BJ (cell line): ENCODE data around the gene LRMDA. TPM values are rescaled to one million over a fixed set of nuclear protein-coding genes. Genes with fewer than 3 reads are reported as not detected.
"Not testable (repeated sequence)": the region's sequence is repeated elsewhere in the genome, so short reads cannot be mapped to it uniquely, and the experiment has no call there.

ENCODE experiments used
- CTCF ChIA-PET: fragments of 350-600 bp; formaldehyde crosslinking; extraction: SDS; loops from one replicate; lab custom pipeline; 2021; ENCODE audit warnings: antibody characterized with exemption, inconsistent platforms; lab: Yijun Ruan, JAX
- POLR2A ChIA-PET: fragments of 300-600 bp; sonication (Branson Sonifier 250); formaldehyde crosslinking; extraction: SDS; loops from one replicate; lab custom pipeline; 2021; ENCODE audit warnings: antibody characterized with exemption; lab: Charles Lee
- DNase-seq: peaks from one replicate; pipeline ENCODE4 v3.0.0-alpha.2; 2011; ENCODE audit warnings: low read depth
- H3K27me3 ChIP-seq: 2 replicates; pipeline ENCODE4 v1.6.0; 2011; ENCODE audit warnings: low read length; ENCODE audit not compliant: control insufficient read depth, insufficient read depth
- H3K36me3 ChIP-seq: 2 replicates; pipeline ENCODE4 v1.5.1; 2011; ENCODE audit warnings: low read length; ENCODE audit not compliant: control insufficient read depth, insufficient read depth
- H3K4me3 ChIP-seq: 2 replicates; pipeline ENCODE4 v1.5.1; 2011; ENCODE audit warnings: low read depth, mild to moderate bottlenecking, control low read depth, low read length
- CTCF ChIP-seq: IDR thresholded peaks from 2 replicates; pipeline ENCODE4 v1.5.1; 2011; ENCODE audit warnings: low read depth, mild to moderate bottlenecking, control low read depth, inconsistent platforms, low read length, moderate library complexity; ENCODE audit not compliant: insufficient read depth
- polyA plus RNA-seq: library from polyadenylated mRNA; depleted of rRNA; stranded (reverse); fragments of >200 nt; gene quantifications from 2 replicates; pipeline ENCODE4 v1.2.3, GENCODE V29; 2011

The LRMDA gene
- polyA plus RNA-seq, 1 experiment, result not detected

DNA sequence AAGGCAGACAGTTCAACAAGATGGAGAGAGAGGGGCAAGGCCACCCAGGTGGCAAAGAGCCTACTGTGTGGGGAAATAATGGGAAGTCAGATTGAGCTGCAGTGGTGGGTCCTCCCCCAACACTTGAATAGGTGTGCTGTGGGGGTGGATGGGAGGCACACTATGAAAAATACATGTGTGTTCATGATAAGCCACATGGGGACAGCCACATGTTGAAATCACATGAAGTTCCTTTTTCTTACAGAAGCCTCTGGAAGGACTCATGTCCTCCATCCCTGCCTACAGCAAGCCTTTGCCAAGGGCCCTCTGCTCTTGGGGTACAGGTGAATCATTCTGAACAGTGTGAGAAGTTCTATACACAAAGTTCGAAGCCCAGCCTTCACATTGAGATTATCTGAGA is 310.9 kb downstream of the LRMDA start:
- DNase-seq, result no peak
- H3K36me3 ChIP-seq, result no peaks in the 10 kb centered on the region
- no peak overlapping the region for H3K4me3 ChIP-seq
- CTCF ChIA-PET, result no interaction called here
- no peak for TF ChIP-seq CTCF
- H3K27me3 ChIP-seq, result no peaks in the 10 kb centered on the region
- POLR2A ChIA-PET, result no interaction called here

- no peak for DNase-seq
- H3K4me3 ChIP-seq, result no peak overlapping the region
- CTCF ChIA-PET, result no interaction called here
- POLR2A ChIA-PET, result no interaction called here
- no peaks in the 10 kb centered on the region for H3K27me3 ChIP-seq
- no peak for TF ChIP-seq CTCF
- H3K36me3 ChIP-seq, result no peaks in the 10 kb centered on the region
These were observed 311.9 kb downstream of the LRMDA start for GRCh38 chr10:75743291-75743778.

DNA sequence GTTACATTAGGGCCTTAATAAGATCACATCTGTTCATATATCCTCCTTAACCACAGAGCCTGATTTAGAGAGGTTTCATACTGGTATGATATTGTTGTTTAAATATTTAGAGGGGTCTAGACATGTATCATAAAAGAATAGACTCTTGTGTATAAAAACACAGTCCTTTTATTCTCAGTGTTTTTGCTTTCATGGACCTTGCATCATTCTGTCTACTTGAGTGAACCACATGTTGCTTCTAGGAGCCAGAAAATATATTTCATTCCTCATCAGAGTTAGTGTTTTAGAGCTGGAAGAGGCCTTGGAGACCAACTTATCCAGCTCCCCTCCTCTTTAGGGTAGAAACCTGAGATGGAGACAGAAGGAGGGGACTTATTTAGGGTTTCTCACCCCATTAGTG is 312.8 kb downstream of the LRMDA start:
- CTCF ChIA-PET, result interaction anchor here (0.8 kb wide), 1 partner anchor 148 kb away, joined by 3 read pairs; no protein-coding TSS in a partner anchor
- no peak for DNase-seq

GRCh38 chr10:75746356-75746755 is 314.9 kb downstream of the LRMDA start:
- no peak overlapping the region for H3K4me3 ChIP-seq
- H3K36me3 ChIP-seq, result no peaks in the 10 kb centered on the region
- POLR2A ChIA-PET, result no interaction called here
- CTCF ChIA-PET, result no interaction called here
- no peak for TF ChIP-seq CTCF
- H3K27me3 ChIP-seq, result no peaks in the 10 kb centered on the region
- no peak for DNase-seq

More for the DNA sequence above, 312.8 kb downstream of the LRMDA start:
- no peak overlapping the region for H3K4me3 ChIP-seq
- POLR2A ChIA-PET, result no interaction called here
- no peak for TF ChIP-seq CTCF
- H3K36me3 ChIP-seq, result no peaks in the 10 kb centered on the region
- no peaks in the 10 kb centered on the region for H3K27me3 ChIP-seq

- not testable (repeated sequence) for H3K27me3 ChIP-seq
These were observed 318.9 kb downstream of the LRMDA start for GRCh38 chr10:75750093-75750875.

More at GRCh38 chr10:75750093-75750875, 318.9 kb downstream of the LRMDA start:
- H3K4me3 ChIP-seq, CTCF ChIA-PET, DNase-seq, POLR2A ChIA-PET, H3K36me3 ChIP-seq: not testable (repeated sequence)
